GM21619 (cell line): Measurements from ENCODE around the gene AKAP13.
"Not testable (repeated sequence)": the region's sequence is repeated elsewhere in the genome, so short reads cannot be mapped to it uniquely, and the experiment has no call there.

Experiments
- ATAC-seq: cut with Tn5 transposase; IDR thresholded peaks from one replicate; pipeline ENCODE4 v1.9.1; 2021; ENCODE audit not compliant: unreplicated experiment

The AKAP13 gene

DNA sequence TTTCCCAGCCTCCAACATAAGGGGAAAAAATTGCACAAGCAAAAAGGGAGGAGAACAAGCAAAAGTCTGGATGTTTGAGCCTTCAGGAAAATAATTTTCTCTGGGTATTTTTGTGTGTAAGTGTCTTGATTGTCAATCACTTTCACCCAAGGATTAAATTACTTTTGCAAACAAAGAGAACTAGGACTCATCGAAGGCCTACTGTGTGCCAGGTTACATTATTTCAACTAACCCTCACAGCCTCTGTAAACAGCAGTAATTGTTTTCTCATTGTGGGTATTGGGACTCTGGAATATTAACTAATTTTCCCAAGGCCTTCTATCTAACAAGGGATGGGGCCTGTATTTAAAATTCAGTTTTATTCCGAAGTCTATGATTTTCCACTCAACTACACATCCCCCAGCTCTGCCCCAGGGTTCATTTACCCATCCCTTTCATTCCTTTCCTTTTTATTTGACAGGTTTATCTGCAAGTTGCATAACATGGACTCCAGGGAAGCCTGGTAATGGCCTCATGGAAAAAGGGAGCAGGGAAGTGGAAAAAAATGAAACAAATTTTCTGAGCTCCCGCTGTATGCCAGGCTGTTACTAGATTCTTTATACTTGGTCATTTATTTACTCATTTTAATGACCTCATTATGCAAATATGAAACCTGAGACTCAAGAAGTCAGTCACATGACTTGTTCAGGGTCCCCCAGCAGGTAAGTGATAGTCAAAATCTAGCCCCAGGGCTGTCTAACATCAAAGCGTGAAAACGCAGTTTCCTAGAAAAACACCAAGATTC, 32.9 kb upstream of the AKAP13 start:
- not testable (repeated sequence) for ATAC-seq

DNA sequence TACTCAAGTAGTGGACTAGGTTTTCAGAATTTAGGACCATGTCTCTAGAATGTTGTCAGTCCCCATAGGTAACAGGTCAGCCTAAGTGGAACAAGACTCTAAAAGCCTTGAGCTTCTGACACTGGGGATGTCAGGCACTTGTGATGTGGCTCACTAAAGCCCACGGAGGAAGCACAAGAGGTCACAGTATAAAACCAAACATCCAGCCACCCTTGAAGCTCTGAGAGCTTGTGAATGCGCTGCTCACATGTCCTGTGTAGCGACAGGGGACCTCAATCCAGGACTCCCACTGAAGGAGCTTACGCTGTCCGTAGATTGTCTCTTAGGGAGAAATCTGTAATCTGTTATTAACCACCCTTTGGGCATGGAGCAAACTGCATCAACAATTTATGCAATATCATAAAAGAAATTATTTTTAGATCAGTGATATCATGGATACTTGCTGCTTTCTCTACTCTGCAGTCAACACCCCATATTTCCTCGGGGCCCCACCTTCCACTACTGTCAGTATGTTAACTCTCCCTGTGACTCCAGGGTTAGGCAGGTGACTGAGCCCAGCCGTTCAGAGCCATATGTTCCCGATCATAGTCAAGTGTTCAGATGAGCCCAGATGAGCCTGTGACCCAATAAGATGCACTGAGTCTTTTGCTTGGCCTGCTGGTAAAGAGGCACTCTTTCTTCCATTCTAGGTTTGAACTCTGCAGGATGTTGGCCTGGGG, 32.2 kb upstream of the AKAP13 start:
- ATAC-seq: not testable (repeated sequence)

DNA sequence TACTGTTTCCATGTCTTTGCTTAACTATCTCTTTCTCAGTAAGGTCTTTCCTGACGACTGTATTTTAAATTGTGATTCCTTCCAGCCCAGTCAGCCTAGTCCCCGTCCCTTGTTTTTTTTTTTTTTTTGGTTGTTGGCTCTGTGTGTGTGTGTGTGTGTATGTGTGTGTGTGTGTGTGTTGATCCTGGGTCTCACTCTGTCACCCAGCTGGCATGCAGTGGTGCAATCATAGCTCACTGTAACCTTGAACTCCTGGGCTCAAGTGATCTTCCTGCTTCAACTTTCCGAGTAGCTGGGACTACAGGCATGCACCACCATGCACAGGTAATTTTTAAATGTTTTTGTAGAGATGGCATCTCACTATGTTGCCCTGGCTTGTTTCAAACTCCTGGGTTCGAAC, 31.3 kb upstream of the AKAP13 start:
- not testable (repeated sequence) for ATAC-seq

DNA sequence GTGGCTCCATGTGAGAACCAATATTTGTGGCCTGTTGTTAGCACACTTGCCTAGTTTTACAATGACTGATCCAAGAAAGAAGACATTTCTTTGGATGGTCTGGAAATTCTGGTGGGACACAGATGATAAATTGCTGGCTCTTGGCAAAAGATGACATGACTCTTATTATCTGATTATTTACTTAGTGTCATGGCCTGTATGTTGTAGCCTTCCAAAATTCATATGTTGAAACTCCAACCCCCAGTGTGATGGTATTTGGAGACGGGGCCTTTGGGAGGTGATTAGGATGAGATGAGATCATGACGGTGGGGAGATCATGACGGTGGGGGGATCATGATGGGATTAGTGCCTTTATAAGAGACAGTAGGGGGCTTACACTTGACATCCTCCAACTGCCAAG, 30.0 kb upstream of the AKAP13 start:
- ATAC-seq: no peak

DNA sequence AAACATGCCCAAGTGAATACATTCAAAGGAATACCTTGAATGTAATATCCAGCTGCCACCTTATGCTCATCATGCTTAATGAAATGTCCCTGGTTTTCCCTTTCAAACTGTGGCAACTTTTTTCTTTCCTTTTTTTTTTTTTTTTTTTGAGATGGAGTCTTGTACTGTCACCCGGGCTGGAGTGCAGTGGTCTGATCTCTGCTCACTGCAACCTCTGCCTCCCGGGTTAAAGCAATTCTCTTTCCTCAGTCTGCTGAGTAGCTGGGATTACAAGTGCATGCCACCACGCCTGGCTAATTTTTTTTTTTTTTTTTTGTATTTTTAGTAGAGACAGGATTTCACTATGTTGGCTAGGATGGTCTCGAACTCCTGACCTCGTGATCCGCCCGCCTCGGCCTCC, 28.9 kb upstream of the AKAP13 start:
- not testable (repeated sequence) for ATAC-seq

DNA sequence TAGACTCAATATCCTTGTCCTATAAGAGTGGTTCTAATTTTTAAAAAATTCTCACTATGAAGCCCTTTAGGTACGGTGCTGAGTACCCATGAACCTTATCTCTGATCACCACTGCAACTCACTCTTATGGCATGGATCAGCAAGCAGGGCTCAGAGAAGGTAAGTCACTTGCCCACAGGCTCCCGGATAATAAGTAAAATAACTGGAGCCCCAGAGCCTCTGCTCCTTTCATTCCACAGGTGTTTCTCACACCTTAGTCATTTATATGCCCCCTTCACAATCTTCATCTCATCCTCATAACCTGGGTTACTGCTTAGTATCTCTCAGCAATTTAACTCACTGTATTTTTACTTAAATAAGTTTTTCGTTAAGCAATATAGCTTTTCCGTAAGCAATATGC, 28.4 kb upstream of the AKAP13 start:
- no peak for ATAC-seq

DNA sequence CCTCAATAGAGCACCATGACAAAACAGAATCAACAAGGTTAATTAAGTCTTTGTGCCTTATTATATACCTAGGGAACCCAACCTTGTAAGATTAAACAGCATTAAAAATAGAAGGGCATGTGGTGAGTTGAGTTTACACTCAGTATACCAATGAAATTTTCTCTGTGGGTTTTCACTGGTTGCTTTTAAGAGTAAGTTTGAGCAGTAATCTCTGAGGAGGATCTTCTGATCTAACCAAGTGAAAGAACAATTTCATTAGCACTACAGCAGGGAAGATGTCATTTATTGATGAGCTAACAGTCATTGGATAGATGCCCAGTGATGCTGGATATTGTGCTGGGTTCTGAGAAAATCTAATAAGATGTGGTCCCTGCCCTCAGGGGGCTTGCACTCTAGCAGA, 26.9 kb upstream of the AKAP13 start:
- ATAC-seq: no peak

DNA sequence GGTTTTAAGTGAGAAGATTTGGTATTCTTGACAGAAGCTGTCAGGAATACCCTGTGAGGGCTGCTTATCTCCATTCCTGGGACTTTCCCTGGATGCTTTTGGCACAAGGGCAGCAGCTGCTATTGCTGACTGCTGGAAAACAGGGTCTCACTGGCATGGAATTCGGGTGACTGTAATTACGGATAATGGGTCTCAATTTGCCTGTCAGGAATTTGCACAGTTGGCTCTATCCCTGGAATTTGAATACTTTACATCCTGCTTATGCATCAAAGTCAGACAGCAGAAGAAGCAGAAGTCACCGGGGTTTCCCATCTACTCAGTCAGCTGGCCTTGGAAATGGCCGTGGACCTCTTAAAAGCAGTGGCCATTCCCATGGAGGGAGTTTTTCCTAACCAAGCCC, 25.9 kb upstream of the AKAP13 start:
- no peak for ATAC-seq

DNA sequence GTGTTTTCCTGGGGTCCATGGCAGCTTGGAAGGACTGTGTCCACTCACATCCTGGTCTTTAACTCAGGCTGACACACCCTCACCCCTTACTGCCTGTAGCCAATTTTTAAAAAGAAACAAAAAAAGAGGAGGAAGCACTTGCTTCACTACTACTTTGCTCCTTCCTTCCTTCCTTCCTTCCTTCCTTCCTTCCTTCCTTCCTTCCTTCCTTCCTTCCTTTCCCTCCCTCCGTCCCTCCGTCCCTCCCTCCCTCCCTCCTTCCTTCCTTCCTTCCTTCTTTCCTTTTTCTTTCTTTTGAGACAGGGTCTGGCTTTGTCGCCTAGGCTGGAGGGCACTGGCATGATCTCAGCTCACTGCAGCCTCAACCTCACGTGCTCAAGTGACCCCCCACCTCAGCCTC, 25.5 kb upstream of the AKAP13 start:
- no peak for ATAC-seq

DNA sequence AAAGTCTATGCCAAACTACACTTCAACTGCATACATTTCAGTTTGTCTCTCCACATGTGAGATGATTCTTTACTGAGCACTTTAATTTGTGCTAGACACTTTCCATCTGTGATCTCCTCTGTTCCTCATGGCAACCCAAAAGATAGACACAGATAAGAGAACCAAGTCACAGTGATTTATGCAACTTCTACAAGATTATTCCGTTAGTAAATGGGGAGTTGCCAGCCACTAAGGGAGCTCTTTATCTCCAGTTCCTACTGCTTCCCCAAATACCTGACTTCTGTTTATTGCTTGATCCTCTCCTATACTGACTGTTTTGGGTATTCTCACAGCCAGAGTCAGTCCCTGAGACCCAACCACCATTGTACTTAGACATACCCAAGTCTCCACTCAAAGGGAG, 24.1 kb upstream of the AKAP13 start:
- no peak for ATAC-seq

DNA sequence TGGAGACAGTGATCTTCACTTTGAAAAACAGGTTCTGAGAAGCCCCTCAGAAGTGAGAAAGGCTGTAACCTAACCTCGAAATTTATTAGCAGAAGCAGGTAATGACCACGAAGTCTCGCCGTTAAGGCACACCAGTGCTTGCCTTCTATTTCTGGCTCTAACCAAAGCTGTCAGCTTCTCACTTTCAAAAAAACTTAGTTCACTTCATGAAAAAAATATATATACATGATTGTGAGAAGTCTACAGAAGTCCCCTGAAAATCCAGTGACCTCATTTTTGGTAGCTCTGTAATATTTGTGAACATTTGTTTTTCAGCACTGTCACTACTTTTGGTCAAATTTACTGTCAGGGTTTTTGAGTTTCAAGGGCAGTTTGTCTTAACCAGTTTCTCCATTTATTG, 19.1 kb upstream of the AKAP13 start:
- ATAC-seq: peak; percentile 68

DNA sequence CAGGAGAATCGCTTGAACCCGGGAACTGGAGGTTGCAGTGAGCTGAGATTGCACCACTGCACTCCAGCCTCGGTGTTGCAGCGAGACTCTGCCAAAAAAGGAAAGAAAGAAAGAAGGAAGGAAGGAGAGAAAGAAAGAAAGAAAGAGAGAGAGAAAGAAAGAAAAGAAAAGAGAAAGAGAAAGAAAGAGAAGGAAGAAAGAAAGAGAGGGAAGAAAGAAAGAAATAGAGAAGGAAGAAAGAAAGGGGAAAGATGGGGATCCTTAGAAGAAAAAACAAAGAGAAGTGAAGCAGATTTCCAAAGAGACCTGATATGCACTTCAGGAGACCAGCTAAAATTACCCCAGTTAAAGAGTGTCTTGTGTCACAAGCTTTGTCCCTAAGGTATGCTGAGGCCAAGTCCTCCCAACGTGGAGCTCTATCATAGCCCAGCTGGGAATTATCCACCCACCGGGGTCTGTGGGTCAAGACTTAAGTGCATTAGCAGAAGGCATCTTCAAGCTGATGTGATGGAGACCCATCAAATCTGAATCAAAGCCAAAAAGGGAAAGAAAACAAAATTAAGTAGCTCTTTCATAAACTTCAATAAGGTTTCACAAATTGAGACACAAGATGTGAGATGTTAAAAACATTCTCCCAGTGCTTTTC, 17.8 kb upstream of the AKAP13 start:
- ATAC-seq: no peak

DNA sequence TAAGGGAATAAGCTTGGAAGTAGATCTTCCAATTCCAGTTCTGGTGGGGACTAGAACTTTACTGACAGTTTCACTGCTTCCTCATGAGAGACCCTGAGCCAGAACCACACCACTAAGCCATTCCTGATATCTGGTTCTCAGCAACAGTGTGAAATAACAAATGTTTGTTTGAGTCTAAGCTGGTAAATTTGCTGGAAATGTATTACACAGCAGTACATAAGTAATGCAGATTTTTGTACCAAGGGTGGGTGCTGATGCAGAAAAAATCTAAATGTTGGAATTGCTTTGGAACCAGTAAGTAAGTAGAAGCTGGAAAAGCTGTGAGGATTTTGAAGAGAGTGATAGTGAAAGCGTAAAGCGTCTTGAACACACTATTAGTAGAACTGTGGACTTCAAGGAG, 14.4 kb upstream of the AKAP13 start:
- ATAC-seq: no peak

DNA sequence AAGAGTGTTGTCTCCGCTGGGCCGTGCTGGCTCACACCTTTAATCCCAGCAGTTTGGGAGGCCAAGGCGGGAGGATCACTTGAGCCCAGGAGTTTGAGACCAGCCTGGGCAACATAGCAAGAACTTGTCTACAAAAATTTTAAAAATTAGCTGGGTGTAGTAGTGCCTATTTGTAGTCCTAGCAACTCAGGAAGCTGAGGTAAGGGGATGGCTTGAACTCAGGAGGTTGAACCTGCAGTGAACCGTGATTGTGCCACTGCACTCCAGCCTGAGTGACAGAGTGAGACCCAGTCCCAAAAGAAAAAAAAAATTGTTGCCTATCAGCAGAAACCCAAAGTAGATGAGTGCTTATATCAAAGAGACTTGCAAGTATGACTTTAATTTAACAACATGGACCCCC, 12.7 kb upstream of the AKAP13 start:
- ATAC-seq: no peak

DNA sequence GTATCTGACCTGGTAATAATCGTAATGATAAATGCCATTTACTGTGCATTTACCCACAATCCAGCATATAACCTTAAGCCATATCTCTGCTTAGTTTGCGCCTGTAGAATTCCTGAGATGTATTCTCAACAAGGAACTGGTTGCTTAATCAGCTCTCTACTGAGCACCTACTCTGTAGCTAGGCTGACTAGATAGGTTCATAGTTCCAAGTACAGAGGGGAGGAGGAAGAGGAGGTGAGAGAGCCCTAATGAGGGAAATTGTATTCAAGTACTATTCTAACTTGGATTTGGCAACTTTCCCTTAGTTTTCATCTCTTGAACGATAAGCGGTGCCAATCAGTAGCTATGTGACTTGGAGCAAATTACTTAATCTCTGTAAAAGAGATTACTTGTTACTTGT, 5.6 kb upstream of the AKAP13 start:
- no peak for ATAC-seq

DNA sequence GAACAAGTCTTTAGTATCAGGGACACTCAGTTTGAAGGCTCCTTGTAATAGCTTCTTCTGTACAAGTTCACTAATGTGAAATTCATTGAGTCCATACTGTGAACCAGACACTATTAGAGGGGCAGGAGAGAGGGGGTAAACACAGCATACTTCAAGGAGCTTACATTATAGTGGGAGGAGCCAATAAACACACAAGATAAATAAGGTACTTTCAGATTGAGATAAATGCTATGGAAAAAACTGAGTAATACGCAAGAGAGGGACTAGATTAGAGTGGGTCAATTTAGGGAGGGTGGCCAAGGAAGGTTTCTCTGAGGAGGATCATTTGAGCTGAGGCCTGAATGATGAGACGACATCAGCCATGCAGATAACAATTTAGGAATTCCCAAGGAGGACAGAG, 3.1 kb upstream of the AKAP13 start:
- no peak for ATAC-seq

DNA sequence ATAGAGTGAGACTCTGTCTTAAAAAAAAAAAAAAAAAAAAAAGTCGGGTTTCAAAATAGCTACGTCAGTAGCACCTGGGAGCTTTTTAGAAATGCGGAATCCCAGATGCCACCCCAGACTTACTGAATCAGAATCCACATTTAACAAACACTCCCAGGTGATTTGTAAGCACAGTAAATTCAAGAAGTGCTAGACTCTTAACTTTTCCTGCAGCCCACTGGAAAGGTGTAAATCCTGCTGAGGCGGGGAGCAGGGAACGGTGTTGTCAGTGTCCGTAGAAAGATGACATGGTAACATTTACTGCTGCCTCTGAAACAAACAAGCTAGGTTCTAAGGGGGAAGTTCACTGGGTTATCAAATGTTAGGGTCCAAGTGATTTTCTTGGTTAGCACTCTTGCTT, 2.4 kb upstream of the AKAP13 start:
- ATAC-seq: no peak

DNA sequence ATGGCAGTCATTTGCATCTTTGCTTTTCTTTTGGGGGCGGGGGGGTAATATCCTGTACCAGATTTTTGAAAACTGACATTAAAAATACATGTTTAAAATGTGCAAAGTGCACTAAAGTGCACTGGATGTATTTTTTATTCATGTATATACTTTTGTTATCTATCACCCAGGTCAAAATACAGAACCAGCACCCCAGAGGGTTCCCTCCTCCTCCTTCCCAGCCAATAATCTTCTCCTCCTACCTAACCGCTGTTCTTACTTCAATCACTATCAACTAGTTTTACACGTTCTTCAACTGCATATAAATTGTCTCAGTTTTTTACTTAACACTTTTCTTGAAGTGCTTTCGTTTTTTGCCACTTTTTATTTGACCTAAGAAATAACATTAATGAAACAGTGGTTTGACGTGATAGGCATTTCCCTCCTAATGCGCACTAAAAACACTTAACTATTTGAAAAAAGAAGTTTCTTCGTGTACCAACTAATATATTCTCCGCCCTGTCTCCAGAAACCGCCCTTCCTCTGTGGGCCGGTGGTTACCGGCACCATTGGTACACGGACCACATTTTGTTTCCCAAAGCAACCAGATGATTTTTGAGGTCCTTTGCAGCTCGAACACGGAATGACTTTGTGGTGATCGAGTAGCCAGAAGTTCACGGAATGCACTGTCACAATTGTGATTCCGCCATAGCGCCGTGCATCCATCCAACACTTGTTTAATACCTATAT, 836 bp upstream of the AKAP13 start:
- ATAC-seq: no peak

DNA sequence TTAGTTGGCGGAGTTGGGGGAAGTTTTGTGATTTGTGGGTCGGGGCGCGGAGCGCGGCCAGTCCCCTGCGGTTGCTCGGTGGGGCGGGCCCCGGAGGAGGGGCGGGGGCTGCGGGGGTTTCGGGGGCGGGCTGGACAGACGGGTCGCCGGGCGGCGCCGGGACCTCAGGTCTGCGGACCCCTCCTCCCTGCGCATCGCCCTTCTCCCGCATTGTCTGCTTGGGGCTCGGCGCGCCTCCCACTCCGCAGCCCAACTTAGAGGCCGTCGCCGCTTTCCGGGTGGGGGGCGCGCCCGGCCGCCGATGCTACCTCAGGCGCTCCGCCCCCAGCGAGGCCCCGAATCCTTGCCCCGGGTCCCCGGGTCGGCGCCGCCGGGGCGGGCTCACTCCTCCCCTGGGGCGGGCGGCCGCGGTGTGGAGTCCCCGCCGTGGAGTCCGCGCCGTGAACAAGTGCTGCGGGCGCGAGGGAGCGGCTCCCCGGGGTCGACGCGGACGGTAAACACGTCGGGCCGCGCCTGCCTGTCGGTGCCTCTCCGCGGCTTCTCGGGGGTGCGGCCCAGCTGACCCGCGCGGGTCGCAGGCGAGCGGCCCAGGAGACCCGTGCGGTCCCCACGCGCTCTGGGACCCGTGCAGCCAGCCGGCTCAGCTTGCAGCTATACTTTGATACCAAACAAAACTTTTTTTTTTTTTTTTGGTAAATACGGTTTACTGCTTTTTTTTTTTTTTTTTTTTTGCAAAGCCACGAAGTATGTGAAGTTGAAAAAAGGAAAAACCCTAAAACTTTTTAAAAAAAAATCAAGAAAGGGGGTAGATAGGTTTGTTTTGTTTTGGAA, 624 bp downstream of the AKAP13 start:
- peak; percentile 34 for ATAC-seq

DNA sequence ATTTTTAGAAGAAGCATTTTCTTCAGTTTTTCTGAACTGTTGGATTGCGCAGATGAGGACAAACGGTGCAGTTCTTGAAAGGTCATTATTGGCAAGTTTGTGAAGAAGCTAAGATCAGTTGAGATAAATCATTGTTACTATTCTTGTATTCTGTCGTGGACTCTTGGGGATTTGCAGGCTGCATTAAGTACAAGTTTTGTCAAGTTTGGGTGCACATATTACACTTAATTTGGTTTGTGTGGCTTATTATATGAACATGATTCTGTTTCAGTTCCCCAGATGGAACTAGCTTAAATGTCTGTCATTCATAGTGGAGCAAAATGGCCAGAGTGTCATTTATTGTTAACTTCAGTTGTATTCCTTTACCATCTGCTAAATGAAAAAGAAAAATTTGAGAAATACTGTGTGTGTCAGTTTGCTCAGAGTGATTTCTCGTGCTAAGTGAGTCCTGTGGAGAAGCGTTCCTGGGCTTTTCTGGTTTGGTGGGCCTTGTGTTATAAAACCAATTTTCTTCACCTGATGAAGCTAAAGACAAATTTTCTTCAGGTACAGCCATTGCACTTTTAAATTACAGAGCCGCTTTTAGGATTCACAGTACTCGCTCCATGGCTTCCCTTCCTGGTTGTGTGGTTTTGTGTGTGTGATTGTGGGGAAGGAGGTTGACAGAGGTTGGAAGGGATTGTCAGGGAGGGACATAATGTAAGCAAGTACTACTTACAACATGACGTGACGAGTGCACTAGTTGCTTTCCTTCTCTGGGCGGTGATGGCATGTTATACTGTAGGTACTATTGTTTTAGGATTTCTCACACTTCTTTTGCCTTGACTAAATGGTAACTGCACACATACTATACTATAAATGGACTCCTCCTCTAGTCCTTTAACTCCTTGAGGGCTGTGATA, 1.7 kb downstream of the AKAP13 start:
- no peak for ATAC-seq
